GM21825 (cell line): ENCODE measurements around the gene UBE2QL1.
A peak's percentile ranks its signal among the peaks of the same experiment; 100 is the strongest.

ENCODE experiments used
- ATAC-seq: cut with Tn5 transposase; IDR thresholded peaks from one replicate; pipeline ENCODE4 v1.9.1; 2021; ENCODE audit warnings: mild to moderate bottlenecking, moderate library complexity; ENCODE audit not compliant: unreplicated experiment

The UBE2QL1 gene

DNA sequence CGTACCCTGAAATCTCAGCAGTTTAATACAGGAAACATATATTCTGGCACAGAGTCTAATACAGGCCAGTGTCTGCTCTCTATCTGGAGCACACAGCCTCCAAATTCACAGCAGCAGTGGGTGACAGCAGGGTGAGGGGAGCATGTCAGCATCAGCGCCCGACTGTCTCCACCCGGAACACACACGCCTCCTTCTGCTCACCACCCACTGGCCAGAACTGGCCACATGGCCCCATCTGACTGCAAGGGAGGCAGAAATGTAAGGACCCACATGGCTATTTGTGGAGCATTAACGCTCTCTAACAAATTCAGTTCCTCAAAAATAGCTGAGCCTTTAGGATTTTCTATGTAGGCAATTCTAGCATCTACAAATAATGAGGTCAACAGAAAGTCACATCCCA lies 24.6 kb downstream of the UBE2QL1 start:
- no peak for ATAC-seq

DNA sequence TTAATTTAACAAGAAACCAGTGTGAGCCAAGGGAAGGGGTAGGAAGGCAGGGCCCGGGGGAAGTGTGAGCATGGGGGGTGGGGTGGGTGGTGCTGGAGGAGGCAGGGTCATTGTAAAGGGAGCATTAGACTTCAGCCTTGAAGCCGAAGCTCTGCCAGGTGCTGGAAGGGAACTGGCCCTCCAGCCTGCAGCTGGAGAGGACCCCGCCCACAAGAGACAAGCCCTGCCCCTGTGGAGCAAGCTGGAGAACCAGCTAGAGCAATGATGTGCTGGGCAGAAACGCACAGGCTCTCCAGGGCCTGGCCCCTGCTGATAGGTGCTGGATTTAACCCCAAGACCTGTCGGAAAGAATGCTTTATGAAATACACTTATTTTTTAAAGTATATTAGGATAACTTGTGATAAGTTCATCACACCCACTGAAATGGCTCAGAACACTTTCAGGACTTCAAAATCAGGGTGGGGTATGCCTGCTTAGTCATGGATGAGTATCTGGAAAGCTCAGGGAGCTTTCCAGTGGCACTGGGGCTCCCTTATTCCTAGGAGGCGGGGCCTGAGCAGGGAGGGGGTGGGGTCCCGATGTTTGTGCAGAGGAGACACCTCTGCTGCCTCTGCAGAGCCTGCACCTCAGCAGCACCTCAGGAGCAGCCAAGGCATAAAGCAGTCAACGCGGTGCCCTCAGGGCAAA lies 27.1 kb downstream of the UBE2QL1 start:
- no peak for ATAC-seq

DNA sequence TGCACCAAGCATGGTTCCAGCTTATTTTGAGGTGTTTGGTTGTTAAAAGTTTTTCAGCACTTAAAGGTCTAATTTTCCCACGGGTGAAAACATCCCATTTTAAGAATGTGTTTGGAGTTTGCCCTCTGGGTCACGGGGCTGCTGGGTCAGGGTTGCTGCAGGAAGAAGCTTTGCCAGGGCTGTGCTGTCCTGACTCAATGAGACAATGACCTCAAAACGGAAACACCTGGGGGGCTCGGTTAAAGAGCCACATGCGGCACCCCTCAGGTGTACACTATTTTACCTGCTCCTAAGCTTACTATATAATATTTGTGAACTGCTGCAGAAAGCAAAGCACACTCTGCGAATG lies 27.6 kb downstream of the UBE2QL1 start:
- no peak for ATAC-seq

DNA sequence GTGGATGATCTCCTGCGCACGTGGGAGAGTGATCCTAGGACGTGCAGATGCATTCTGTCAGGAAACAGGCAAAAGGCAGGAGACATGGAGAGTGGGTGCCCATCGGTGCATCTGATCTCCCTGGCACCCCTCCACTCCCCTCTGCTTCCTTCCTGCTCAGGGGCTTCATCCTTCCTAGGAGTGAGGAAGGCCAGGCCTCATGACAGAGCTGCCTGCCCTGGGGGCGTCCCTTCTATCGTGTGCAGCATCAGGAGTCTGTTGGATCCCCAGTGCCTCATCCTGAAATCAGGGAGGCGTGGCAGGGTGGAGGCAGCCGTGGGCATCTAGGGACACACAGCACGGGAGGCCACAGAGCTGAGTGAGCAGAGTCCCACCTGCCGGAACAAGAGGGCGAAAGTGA lies 30.1 kb downstream of the UBE2QL1 start:
- no peak for ATAC-seq

DNA sequence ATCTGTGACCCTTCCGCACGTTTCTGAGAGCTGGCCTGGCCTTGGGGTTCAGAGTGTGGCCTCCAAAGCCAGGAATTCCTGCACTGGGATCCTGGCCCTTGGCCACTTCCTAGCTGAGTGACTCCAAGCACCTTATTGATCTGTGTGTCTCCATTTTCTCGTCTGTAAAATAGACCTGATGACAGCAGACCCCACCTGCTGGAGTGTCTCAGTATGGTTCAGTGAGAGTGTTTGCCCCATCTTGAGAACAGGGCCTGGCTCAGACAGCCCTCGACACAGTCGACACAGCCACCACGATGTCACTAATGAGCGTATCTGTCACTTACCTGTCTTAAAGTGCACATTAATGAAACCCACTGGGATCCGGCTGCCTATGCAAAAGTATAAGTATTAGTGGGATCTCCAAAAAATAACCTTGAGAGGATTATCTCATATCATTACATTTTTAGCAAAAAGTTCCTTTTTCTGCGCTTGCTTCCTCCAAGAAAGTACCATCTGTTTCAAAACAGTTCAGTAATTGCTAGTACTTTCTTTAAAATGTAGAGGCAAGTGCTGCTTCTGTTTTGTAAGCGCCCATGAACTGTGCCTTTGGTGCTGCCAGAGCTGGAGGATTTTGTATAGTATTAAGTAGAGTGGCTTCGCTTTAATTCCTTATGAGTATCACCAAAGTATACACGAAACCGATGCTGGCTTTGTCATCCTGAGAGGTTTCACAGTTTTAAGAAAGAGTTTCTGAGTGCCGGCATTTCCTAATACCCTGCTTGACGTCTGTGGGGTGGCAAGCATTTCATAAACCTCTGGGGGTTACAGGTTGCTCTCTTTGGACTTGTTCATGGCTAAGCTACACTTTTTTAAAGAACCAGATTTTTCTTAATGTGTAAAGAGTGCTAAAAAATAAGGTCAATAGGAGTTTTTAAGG lies 31.7 kb downstream of the UBE2QL1 start:
- ATAC-seq = no peak

DNA sequence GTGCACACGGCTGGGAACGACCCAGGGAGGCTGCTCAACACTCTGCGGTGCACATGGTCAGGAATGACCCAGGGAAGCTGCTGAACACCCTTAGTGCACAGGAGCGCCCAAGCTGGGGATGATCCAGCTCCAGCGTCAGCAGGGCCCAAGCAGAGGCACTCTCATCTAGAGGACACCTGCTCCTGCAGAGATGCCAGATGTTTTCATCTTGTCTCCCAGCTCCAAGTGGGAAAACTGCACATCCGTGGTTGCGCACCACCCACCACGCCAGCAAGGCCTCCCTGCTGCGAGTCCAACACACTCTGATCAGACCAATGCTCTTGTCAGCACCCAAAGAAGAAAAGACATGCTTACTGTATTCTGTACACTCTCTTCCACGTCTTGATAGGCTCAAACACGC lies 34.1 kb downstream of the UBE2QL1 start:
- no peak for ATAC-seq

DNA sequence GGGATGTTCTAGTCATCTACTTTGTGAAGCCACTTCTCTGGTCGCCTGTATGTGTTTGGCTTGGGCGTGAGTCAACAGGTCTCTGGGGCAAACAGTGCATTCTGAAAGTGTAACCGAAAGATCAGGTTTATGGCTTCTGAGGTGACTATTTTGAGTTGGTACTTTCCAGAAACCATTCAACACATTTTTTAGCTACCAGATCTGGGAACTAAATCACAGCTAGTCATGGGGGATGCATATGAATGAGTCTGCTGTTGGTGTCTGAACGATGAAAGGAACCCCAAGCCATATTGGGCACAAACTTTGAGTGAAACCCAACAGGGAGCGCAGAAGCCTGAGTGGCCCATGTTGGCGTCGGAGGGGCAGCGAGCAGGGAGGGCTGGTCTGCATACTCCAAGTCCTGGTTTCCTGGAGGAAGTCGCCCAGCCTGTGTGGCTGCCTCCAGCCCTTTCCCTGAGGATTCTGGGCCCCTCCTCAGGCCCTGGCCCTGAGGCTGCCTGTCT lies 35.3 kb downstream of the UBE2QL1 start:
- peak; percentile 89 for ATAC-seq

DNA sequence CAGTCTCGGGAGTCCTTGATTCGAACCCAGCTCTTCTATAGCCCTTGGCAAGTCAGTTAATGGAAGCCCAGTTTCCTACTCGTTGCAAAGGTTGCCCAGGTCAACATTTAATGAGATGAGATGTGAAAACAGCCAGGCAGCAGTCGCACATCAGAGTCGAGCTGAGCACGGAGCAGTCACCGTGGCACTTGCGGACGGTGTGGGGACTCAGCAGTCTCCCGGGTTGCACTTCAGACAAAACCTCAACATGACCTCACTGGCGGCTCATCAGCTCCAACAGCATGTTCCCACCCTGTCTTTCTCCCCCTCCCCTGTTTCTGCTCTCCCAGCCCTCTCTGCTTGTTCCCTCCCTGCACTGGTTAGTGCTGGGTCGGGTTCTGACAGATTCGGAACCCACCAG lies 35.8 kb downstream of the UBE2QL1 start:
- ATAC-seq = no peak

DNA sequence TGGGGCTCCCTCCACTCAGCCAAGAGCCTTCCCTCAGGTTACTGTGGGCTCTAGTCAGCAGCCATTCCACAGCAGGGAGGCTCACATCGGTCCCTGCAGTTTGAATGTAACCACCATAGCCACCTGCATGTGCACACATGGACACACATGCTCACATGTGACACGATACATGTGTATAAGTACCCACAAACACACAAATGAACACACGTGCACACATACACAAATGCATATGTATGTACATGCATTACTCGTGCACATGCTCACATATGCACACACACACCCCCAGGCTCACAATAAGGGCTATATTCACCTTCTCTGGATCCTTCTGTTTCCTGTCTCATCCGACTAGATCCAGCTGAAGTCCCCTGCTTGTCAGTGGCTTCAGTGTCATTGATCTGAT lies 36.2 kb downstream of the UBE2QL1 start:
- no peak for ATAC-seq

DNA sequence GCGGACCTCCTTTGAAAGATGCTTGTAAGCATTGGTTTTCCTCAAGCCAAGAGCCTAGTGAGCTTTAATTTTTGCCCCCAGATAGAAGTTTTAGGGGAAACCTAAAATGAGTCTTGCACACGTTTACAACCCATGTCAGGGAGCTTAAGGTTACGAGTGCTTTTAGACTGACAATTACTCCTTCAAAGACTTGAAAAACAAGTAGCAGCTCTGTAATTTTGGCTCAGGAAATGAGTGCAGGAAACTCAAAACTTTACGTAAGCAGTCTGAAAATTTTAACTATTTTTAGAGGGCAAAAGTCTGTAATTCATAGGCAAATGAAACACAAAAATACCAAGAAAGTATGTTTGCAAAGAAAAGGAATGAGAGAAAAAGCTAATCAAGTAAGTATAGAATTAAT lies 36.8 kb downstream of the UBE2QL1 start:
- no peak for ATAC-seq

DNA sequence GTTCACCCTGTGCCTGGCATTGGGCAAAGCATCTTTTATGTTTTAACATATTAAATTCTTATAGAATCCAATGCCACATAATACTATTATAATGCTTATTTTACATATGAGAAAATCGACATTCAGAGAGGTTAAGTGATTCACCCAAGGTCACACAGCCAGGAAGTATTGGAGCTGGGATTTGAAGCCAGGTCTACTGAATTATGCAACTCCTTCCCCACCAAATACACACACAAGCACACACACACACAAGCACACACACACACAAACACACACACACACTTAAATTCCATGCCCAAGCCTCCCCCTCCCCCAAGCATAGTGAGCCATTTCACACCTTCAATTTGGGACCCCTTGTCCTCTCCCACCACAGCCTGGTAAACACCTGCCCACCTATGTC lies 37.4 kb downstream of the UBE2QL1 start:
- ATAC-seq = no peak

DNA sequence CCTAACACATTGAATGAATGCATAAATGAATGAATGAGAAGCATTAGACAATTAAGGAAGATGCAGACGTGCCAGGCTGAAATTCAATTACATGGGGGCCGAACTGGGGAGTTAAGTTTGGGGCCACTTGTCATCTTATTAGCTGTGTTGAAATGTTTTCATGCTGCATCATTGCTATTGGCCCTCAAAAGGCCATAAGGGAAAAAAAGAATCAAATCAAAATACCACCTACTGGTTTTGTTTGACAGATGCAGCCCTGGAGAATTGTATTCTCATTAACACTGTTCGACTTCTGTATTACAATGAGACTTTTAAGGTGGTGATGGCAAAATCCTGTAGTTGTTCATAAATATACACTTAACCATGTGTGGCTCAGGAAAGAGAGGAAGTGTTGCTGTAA lies 38.4 kb downstream of the UBE2QL1 start:
- no peak for ATAC-seq

DNA sequence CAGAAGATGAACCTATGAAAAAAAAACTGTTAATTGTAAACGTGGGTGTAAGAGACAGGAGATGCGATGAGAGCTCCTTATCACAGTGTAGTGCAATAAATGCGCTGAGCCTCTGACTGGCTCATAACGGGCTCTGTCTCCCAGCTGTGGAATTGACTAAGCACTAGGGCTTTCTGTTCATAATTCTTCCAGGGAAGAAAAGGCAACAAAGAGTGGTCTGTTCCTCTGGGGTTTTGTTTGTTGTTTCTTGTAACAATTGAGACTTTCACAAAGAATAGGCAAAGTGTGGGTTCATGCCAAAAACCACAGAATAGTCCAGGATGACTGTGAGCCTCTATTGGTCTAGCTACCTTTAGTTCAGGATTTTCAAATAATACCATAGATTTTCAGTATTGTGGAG lies 39.4 kb downstream of the UBE2QL1 start:
- no peak for ATAC-seq

DNA sequence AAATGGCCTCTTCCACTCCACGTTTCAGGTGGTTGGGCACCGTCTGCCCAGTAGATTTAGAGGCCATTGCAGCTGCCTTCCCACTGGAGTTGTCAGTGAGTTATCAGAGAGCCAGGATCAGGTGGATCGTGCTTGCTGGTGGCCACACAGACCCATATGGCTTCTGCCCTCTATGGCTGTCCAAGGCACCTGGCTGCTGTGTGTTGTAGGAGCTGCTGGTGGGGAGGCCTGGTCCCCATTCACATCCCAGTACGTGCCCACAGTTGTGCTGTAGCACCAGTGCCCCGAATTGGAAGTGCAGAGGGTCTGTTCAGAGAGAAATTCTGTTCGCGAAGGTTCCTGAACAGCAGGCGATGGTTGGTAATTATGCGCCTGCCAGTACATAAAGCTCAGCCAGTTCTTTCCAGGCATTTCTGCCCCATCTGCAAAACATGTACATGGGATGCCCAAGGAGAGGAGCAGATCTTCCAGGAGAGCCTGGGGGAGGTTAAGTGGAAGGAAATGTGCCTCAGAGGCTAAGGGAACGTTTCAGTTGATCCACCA lies 41.1 kb downstream of the UBE2QL1 start:
- ATAC-seq = no peak

DNA sequence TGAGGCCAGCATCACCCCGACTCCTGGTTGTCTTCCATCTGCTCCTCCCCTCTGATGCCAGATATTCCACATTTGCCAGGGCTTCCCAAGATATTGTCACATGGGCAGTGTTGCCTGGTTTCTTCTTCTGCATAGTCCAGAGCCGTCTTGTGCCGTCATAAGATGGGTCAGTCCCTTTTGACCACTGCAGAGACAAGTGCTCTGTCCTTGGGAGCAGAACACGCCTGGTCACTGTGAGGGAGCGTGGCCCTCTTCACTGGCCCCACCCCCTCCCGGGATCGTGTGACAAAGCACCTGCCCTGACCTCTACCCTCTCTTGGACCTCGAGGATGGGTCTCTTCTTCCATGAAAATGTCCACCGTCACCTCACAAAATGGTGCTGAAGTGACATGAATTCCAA lies 41.6 kb downstream of the UBE2QL1 start:
- ATAC-seq = no peak

DNA sequence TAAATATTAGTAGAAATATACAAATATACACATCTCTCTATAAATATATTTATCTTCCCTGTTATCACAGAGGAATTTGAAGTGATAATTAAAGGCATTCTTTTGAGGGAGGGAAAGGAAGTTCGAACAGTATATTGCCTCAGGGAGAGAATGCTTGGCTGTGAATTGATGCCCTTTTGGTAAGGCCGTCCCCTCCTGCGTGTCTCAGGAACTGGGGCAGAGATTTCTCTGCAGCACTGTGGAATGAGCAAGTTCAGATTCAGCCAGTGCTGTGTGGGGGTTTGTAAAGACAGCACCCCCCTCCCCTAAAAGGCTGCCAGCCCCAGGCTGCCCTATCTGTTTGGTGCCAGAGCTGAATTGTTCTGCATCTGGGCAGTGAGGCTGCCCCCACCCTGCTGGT lies 42.0 kb downstream of the UBE2QL1 start:
- ATAC-seq = no peak

DNA sequence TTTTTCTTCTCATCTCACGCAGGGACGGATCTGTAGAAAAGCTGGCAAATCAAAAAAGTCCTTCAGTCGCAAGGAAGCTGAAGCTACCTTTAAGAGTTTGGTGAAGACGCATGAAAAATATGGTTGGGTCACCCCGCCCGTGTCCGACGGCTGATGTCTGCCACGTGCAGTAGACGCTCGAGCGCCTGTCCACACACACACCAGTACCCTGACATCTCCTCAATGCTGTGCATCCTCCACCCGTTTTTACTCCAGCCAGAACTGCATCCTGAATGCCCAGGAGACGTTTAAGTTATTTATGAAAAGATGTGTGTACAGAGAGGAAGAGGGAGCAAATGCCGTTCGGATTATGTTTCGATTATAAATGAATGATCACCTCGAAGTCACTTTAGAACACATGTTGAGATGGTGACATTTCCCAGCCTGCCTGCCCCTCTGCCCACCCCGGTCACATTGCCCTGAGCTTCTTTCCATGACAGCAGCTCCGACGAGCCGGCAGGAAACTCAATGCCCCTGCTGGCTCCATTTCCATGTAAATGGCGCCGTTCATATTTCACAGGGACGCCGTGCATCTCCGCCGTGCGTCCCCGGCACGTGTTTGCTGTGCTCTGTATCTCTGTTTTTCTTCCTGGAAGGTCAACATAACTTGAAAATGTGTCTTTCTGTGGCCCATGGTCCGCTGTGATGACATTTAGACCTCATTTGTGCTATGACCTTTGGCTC lies 42.7 kb downstream of the UBE2QL1 start:
- no peak for ATAC-seq

DNA sequence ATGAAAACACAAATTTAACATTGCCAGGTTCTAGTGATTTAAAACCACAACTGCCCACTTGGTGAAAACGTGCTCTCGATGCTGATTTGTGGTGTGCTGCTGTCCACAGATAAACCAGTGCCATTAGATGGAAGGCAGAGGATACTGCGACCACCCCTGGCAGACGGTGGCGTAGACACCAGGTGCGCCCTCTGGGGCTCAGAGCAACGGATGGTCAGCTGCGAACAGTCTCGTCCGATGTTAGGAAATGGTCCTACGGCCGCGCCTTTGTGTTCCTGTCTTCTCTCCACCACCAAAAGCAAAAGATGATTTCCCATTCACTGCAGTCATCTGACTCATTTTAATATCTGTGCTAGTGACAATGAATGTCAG lies 43.2 kb downstream of the UBE2QL1 start:
- no peak for ATAC-seq

DNA sequence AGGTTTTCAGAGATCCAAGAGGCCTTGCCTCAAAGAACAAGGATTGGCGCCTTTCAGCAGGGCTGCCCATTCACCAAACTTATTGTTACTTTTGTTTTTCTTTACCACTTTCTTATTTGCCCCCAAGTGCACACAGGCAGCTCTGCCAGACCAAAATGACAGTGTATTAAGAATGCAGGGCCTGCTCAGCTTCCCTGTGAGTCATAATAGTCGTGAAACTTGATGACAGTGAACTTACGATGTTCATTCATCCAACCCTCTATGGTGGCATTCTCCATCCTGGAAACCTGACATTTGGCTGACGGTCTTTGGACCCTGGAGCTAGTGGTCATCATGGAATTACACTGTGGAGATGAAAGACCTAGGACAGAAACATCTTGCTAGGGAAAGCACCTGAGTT lies 44.3 kb downstream of the UBE2QL1 start:
- ATAC-seq = peak; percentile 35

DNA sequence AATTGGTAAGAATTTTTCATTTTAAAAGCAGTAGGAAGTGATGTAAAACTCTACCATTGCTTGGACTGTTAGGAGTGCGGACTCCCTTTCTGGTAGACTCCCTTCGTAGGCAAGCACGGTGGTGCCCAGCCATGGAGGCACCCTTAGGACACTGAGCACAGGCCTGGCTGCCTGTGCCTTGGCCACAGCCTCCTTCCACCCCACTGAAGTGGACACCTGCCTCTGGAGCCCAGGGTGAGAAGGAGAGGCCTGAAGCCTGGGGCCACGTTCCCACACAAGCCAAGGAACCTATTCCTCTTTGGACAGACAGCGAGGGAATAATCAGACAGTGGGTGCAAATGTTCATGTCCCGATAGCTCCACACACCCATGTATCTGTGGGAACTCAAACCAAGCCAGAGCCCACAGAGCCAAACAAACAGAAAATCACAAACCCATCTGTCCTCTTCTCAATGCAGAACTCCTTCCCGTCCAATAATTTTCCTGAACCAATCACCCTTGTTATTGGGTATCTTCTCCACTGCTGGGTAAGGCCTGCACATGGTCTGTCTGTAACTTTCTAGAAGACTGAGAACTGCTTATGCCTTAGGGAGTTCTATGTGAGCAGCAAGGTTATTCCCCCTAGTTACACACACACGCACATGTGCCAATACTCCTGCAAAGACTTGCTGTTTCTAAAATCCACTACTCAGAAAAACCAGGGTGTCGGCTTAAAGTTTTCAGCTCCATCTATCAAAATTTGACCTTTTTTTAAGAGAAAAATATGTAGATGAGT lies 45.2 kb downstream of the UBE2QL1 start:
- ATAC-seq = peak; percentile 38

DNA sequence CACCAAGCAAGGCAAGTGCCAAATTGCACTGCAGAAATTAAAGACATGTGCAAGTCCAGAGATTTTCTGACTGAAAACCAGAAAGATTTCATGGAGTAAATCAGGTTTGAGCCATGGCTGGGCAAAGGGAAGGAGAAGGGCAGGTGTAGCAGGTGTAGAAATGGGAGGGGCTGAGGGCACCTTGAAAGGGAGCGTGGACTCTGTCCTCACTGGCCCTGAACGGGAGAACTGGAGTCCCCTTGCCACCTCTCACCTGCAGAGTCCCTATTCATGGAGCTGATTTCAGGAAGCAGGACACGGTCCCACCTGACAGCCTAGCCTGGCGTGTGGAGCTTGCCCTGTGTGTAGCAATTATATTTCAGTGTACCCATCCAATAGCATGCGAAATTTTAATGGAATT lies 46.3 kb downstream of the UBE2QL1 start:
- ATAC-seq = no peak
